GM12878 (cell line): ENCODE data around the gene HCN4. TPM values are rescaled to one million over a fixed set of nuclear protein-coding genes. Genes with fewer than 3 reads are reported as not detected.

ENCODE experiments used
- ATAC-seq: fragments of 200-7000 bp; cut with Tn5 transposase; 3 replicates; pipeline ENCODE4 v1.9.1; 2020; ENCODE audit warnings: mild to moderate bottlenecking, moderate library complexity
- BruUV-seq: library from RNA; stranded (reverse); fragments of 400-500 nt; replicated peaks from 2 replicates; lab custom pipeline; 2021; lab: Mats Ljungman, UMichigan
- CTCF ChIA-PET: fragments of 300-600 bp; sonication (Branson Sonifier 250); formaldehyde crosslinking; extraction: SDS; loops from one replicate; lab custom pipeline; 2021; ENCODE audit warnings: inconsistent platforms; lab: Yijun Ruan, JAX
- POLR2A ChIA-PET: fragments of 350-600 bp; formaldehyde crosslinking; extraction: SDS; loops from one replicate; lab custom pipeline; 2021; ENCODE audit warnings: inconsistent platforms; lab: Charles Lee
- RAD21 ChIA-PET: fragments of 300-600 bp; sonication (Branson Sonifier 250); formaldehyde crosslinking; loops from one replicate; lab custom pipeline; 2023; ENCODE audit warnings: antibody characterized with exemption; ENCODE audit not compliant: unreplicated experiment; lab: Charles Lee
- SMC1A ChIA-PET: fragments of 300-600 bp; sonication (Branson Sonifier 250); formaldehyde crosslinking; loops from one replicate; lab custom pipeline; 2023; ENCODE audit not compliant: unreplicated experiment, uncharacterized antibody; lab: Charles Lee
- DNase-seq: peaks from one replicate; pipeline ENCODE4 v3.0.0-alpha.2; 2011; ENCODE audit warnings: low read depth, low spot score
- FAIRE-seq: peaks from 3 replicates; lab custom pipeline; 2011; peaks lifted over from hg19 to GRCh38; lab: Jason Lieb, UNC
- H2AFZ ChIP-seq: 2 replicates; pipeline ENCODE4 v1.6.0; 2011; ENCODE audit warnings: low read depth, low read length, control low read depth; ENCODE audit not compliant: control insufficient read depth
- H3K27ac ChIP-seq: 2 replicates; pipeline ENCODE4 v1.5.1; 2011; ENCODE audit warnings: control low read depth; ENCODE audit not compliant: control insufficient read depth, insufficient read depth
- H3K27me3 ChIP-seq, 2 experiments: replicated peaks in 1 of 2; 2 replicates each; pipeline versions ENCODE4 v1.6.0 to v1.6.1; 2011; ENCODE audit warnings: low read length in 1 of 2; ENCODE audit not compliant: control insufficient read depth in 2 of 2, insufficient read depth in 2 of 2
- H3K36me3 ChIP-seq, 2 experiments: 2 replicates each; pipeline ENCODE4 v1.5.1; 2011; ENCODE audit warnings: low read length in 1 of 2; ENCODE audit not compliant: control insufficient read depth in 2 of 2, insufficient read depth in 2 of 2
- H3K4me1 ChIP-seq: 2 replicates; pipeline ENCODE4 v1.6.1; 2011; ENCODE audit warnings: mild to moderate bottlenecking, low read length, moderate library complexity, mixed read lengths; ENCODE audit not compliant: control insufficient read depth, insufficient read depth
- H3K4me2 ChIP-seq: 2 replicates; pipeline ENCODE4 v1.6.0; 2011; ENCODE audit warnings: control low read depth; ENCODE audit not compliant: control insufficient read depth, insufficient read depth
- H3K4me3 ChIP-seq: fragments of 200-600 bp; sonication (generic); 2 replicates; pipeline ENCODE4 v1.5.1; 2016
- H3K79me2 ChIP-seq: 2 replicates; pipeline ENCODE4 v1.6.0; 2011; ENCODE audit warnings: low read length; ENCODE audit not compliant: control insufficient read depth, insufficient read depth
- H3K9ac ChIP-seq: 2 replicates; pipeline ENCODE4 v1.8.0; 2011; ENCODE audit warnings: low read length, control low read depth, mixed read lengths; ENCODE audit not compliant: control insufficient read depth, insufficient read depth
- H3K9me3 ChIP-seq: replicated peaks from 3 replicates; pipeline ENCODE4 v1.5.1; 2011; ENCODE audit warnings: mild to moderate bottlenecking, low read length; ENCODE audit not compliant: control insufficient read depth, insufficient read depth
- H4K20me1 ChIP-seq: 2 replicates; pipeline ENCODE4 v1.6.0; 2011; ENCODE audit not compliant: control insufficient read depth, insufficient read depth
- BHLHE40 ChIP-seq, 2 experiments: fragments of 450-650 bp in 1 of 2; IDR thresholded peaks; 2 replicates each; pipeline ENCODE4 v1.6.1; 2011 to 2017; ENCODE audit warnings: low read depth in 2 of 2, borderline replicate concordance in 1 of 2, improper control_type of control experiment in 1 of 2, low read length in 1 of 2, mild to moderate bottlenecking in 1 of 2
- CREM ChIP-seq: IDR thresholded peaks from 2 replicates; pipeline ENCODE4 v1.6.1; 2014; ENCODE audit warnings: antibody characterized with exemption, low read depth
- E2F8 ChIP-seq: fragments of 450-650 bp; IDR thresholded peaks from 2 replicates; pipeline ENCODE4 v1.6.1; 2018; ENCODE audit warnings: mild to moderate bottlenecking, low read depth, moderate library complexity; ENCODE audit not compliant: partially characterized antibody
- GABPA ChIP-seq: IDR thresholded peaks from 2 replicates; pipeline ENCODE4 v1.6.1; 2014; ENCODE audit warnings: antibody characterized with exemption, low read depth, mild to moderate bottlenecking, inconsistent platforms
- LARP7 ChIP-seq: fragments of 450-650 bp; IDR thresholded peaks from 2 replicates; pipeline ENCODE4 v1.6.1; 2017; ENCODE audit warnings: mild to moderate bottlenecking
- PBX3 ChIP-seq: IDR thresholded peaks from 2 replicates; pipeline ENCODE4 v1.6.1; 2011; ENCODE audit warnings: mild to moderate bottlenecking, low read depth, low read length, moderate library complexity; ENCODE audit not compliant: insufficient replicate concordance
- PKNOX1 ChIP-seq: fragments of 450-650 bp; IDR thresholded peaks from 2 replicates; pipeline ENCODE4 v1.6.1; 2016; ENCODE audit warnings: mild to moderate bottlenecking
- SMAD5 ChIP-seq: IDR thresholded peaks from 2 replicates; pipeline ENCODE4 v1.6.1; 2016; ENCODE audit warnings: antibody characterized with exemption, low read depth
- STAT1 ChIP-seq: fragments of 450-650 bp; conservative IDR thresholded peaks from 2 replicates; pipeline ENCODE4 v1.6.1; 2014; ENCODE audit warnings: antibody characterized with exemption, mild to moderate bottlenecking
- ZBTB11 ChIP-seq: fragments of 450-650 bp; formaldehyde crosslinking; IDR thresholded peaks from 2 replicates; pipeline ENCODE4 v1.5.0; 2022; ENCODE audit warnings: mild to moderate bottlenecking, missing genetic modification characterization
- ZZZ3 ChIP-seq: IDR thresholded peaks from 2 replicates; pipeline ENCODE4 v1.6.1; 2011; ENCODE audit warnings: low read depth; ENCODE audit not compliant: control insufficient read depth, insufficient read length
- WGBS: methylation state at CpG from one replicate; pipeline ENCODE4 v1.1.6; 2016; ENCODE audit warnings: low lambda C conversion rate; ENCODE audit not compliant: insufficient replicate concordance, insufficient coverage; ENCODE audit errors: missing lambda C conversion rate; 5-methylcytosine and 5-hydroxymethylcytosine counted together
- in situ Hi-C: fragments of 300-500 bp; cut with MboI; formaldehyde crosslinking; loops from 9 replicates; pipeline ENCODE4 v1.14.3; 2018; ENCODE audit warnings: mixed read lengths
- intact Hi-C: fragments of 100-400 bp; cut with micrococcal nuclease; formaldehyde crosslinking; loops from one replicate; pipeline ENCODE4 v1.14.2; 2022; ENCODE audit not compliant: unreplicated experiment
- polyA plus RNA-seq, 11 experiments: library from polyadenylated mRNA; depleted of rRNA in 4 of 11; unstranded in 6 of 11; stranded (reverse) in 5 of 11; fragments of >200 nt; fragmentation: Nextera tagmentation in 4 of 11; fragmentation: Illumina TruSeq in 1 of 11; extraction: Ambion mirVana in 4 of 11; extraction: Trizol in 1 of 11; gene quantifications; 1 replicate in 1 of 11; 2 replicates in 10 of 11; pipeline versions ENCODE4 v1.2.1 to v1.2.3, GENCODE V29; 2011 to 2016; ENCODE audit warnings: inconsistent platforms in 2 of 11, missing spikeins in 2 of 11, low read depth in 1 of 11
- total RNA-seq, 4 experiments: library from RNA; depleted of rRNA in 3 of 4; stranded (reverse); fragments of >200 nt in 3 of 4; fragmentation: Illumina TruSeq in 1 of 4; extraction: Trizol in 1 of 4; gene quantifications; 2 replicates each; pipeline versions ENCODE4 v1.2.1 to v1.2.3, GENCODE V29; 2013 to 2021

Gene HCN4
- total and polyA plus RNA-seq, 10 of the 15 experiments (the other 5 are each of a cell fraction or from before 2014, with no cell fraction given): 0.03 to 0.10 TPM; not detected in 8

GRCh38 chr15:73335471-73335870 lies 33.3 kb downstream of the HCN4 start:
- no peak overlapping the region for H3K9ac ChIP-seq
- no peak overlapping the region for H3K4me3 ChIP-seq
- POLR2A ChIA-PET: no interaction called here
- ATAC-seq: no peak
- RAD21 ChIA-PET: no interaction called here
- H4K20me1 ChIP-seq: no peaks in the 10 kb centered on the region
- intact Hi-C loops (no loop called here), in situ Hi-C loops (no loop called here)
- no peak overlapping the region for H2AFZ ChIP-seq
- no peaks in the 10 kb centered on the region for H3K79me2 ChIP-seq
- no peaks in the 10 kb centered on the region for H3K9me3 ChIP-seq
- no peaks in the 10 kb centered on the region for H3K4me1 ChIP-seq
- no TSS peak for BruUV-seq
- H3K4me2 ChIP-seq: no peak overlapping the region
- TF ChIP-seq PKNOX1 (no peak), E2F8 (no peak), GABPA (no peak), ZBTB11 (CRISPR knock-in tag) (no peak), STAT1 (no peak), CREM (no peak), LARP7 (no peak), SMAD5 (no peak), PBX3 (no peak), ZZZ3 (no peak), BHLHE40 (IDR thresholded peaks at IDR 0.05; ENCODE audit: borderline replicate concordance in 1 of 2, low read depth in 2 of 2, low read length in 1 of 2) (no peak)
- DNase-seq: no peak
- H3K27me3 ChIP-seq: no peaks in the 10 kb centered on the region; a peak in 3 of 4 replicates
- H3K36me3 ChIP-seq: no peaks in the 10 kb centered on the region
- WGBS: 13% methylated on average over 5 of the region's 5 CpGs
- no peak overlapping the region for H3K27ac ChIP-seq
- CTCF ChIA-PET: interaction anchor here (1.1 kb wide), 1 partner anchor 20 kb away, joined by 3 read pairs; no protein-coding TSS in a partner anchor
- SMC1A ChIA-PET: no interaction called here
- FAIRE-seq: no peak
